Tibial nerve (tissue), 4 donors: Measurements from ENCODE around the gene APP.

Source experiments
- EP300 ChIP-seq, 2 donors: sonication (generic); formaldehyde crosslinking; IDR thresholded peaks; one replicate each; pipeline ENCODE4 v1.6.1; 2017; ENCODE audit warnings: antibody characterized with exemption in 2 of 2, mild to moderate bottlenecking in 1 of 2
- POLR2A ChIP-seq, 2 donors: fragments of 450-650 bp; IDR thresholded peaks; one replicate each; pipeline ENCODE4 v1.6.1; 2017; ENCODE audit warnings: antibody characterized with exemption in 2 of 2, mild to moderate bottlenecking in 2 of 2, moderate library complexity in 2 of 2
- TF ChIP-seq, protein P1 (sequence below), 5 experiments: fragments of 200-600 bp in 3 of 5; fragments of 450-650 bp in 2 of 5; sonication (generic) in 3 of 5; IDR thresholded peaks; one replicate each; pipeline ENCODE4 v1.5.1; 2016 to 2019; ENCODE audit warnings: antibody characterized with exemption in 5 of 5, mild to moderate bottlenecking in 3 of 5, moderate library complexity in 2 of 5

DNA sequence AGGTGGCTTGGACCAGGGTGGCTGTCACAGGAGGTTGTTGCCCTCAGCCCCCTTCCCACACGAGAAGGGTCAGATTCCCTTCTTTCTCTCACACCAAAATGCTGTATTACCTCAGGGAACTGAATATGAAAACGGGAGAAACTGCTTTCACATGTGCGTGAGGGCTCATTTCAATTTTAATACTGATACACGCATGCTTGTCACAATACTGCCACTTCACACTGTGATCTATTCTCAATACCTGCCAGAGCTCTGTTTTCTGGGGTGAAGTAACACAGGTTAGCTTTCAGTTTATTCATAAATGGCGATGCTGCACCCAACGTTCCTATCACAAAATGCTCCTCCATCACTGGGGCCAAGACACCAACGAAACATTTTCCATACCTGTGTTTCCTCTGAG lies 181.8 kb downstream of the APP start:
- TF ChIP-seq, protein P1, sequence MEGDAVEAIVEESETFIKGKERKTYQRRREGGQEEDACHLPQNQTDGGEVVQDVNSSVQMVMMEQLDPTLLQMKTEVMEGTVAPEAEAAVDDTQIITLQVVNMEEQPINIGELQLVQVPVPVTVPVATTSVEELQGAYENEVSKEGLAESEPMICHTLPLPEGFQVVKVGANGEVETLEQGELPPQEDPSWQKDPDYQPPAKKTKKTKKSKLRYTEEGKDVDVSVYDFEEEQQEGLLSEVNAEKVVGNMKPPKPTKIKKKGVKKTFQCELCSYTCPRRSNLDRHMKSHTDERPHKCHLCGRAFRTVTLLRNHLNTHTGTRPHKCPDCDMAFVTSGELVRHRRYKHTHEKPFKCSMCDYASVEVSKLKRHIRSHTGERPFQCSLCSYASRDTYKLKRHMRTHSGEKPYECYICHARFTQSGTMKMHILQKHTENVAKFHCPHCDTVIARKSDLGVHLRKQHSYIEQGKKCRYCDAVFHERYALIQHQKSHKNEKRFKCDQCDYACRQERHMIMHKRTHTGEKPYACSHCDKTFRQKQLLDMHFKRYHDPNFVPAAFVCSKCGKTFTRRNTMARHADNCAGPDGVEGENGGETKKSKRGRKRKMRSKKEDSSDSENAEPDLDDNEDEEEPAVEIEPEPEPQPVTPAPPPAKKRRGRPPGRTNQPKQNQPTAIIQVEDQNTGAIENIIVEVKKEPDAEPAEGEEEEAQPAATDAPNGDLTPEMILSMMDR (IDR thresholded peaks at IDR 0.05) = no peak
- TF ChIP-seq POLR2A (IDR thresholded peaks at IDR 0.05) = no peak
- TF ChIP-seq EP300 (IDR thresholded peaks at IDR 0.05) = no peak
